ENCODE results near the gene MCTP2.

MCTP2 gene

DNA sequence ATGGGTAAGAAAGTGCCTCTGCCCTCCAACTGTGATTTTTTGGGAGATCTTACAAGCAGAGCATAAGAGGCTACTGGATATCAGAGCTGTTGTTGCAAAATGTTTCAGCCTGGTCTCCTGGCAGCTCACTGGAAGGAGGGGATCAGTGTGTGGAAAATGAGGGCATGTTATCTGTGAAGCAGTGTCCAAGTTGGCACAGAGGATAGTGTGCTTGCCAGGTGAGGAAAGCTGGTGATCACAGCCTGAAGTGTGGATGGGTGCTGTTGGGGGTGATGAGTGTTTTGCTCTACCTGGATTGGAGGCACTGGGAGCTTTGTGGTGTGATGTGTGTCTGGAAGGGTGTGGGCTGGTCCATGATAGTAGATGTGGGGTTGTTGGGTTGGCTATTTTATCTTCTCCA, 69.3 kb downstream of the MCTP2 start:
- no peak overlapping the region for H3K4me3 ChIP-seq (ENCODE audit: low read depth, low read length)
- no peak for DNase-seq (ENCODE audit: low read depth)
- no peak for TF ChIP-seq CTCF (IDR thresholded peaks at IDR 0.05; ENCODE audit: insufficient read depth, low read depth, low read length, missing control alignments)

DNA sequence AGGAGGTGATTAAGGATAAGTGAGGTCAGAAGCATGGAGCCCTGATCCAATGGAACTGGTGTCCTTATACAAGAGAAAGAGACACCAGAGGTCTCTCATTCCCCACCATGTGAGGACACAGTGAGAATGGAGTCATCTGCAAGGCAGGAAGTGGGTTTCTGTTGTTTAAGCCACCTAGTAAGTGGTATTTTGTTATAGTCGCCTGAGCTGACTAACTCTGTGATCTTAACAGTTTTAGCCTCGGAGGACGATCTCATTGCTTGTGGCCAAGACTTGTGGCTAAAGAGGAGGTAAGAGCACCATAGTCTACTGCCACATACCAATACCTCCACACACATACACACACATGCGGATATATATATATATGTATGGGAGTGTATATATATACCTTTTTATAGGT, 73.8 kb downstream of the MCTP2 start:
- DNase-seq (ENCODE audit: low read depth) = no peak
- H3K4me3 ChIP-seq (ENCODE audit: low read depth, low read length) = no peak overlapping the region
- TF ChIP-seq CTCF (IDR thresholded peaks at IDR 0.05; ENCODE audit: insufficient read depth, low read depth, low read length, missing control alignments) = no peak

GRCh38 chr15:94306700-94307650, 75.6 kb downstream of the MCTP2 start:
- TF ChIP-seq CTCF (IDR thresholded peaks at IDR 0.05; ENCODE audit: insufficient read depth, low read depth, low read length, missing control alignments) = no peak
- peak; percentile 19 for DNase-seq (ENCODE audit: low read depth)
- H3K4me3 ChIP-seq (ENCODE audit: low read depth, low read length) = no peak overlapping the region

GRCh38 chr15:94312946-94313345, 81.6 kb downstream of the MCTP2 start:
- no peak for TF ChIP-seq CTCF (IDR thresholded peaks at IDR 0.05; ENCODE audit: insufficient read depth, low read depth, low read length, missing control alignments)
- no peak overlapping the region for H3K4me3 ChIP-seq (ENCODE audit: low read depth, low read length)
- no peak for DNase-seq (ENCODE audit: low read depth)

GRCh38 chr15:94314639-94315038, 83.3 kb downstream of the MCTP2 start:
- DNase-seq (ENCODE audit: low read depth) = no peak
- TF ChIP-seq CTCF (IDR thresholded peaks at IDR 0.05; ENCODE audit: insufficient read depth, low read depth, low read length, missing control alignments) = no peak
- no peak overlapping the region for H3K4me3 ChIP-seq (ENCODE audit: low read depth, low read length)

DNA sequence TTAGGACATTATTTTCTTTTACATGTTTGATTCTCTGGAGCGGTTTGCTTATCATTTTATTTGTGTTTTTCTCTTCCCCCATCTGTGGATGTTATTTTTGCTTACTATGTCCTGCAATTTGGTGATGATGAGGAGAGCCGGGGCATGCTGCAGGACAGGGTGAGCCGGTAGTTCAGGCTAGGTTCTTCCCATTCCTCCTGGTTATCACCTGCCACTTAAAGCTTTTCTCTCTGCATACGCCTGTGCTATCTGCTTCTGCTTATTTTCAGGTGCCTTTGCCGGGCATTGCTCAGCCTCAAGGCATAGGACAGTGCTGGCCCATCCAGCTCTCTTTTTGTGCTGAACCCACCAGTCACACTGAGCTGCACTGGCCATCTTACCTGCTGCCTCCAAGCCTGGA, 85.8 kb downstream of the MCTP2 start:
- no peak for TF ChIP-seq CTCF (IDR thresholded peaks at IDR 0.05; ENCODE audit: insufficient read depth, low read depth, low read length, missing control alignments)
- no peak overlapping the region for H3K4me3 ChIP-seq (ENCODE audit: low read depth, low read length)
- no peak for DNase-seq (ENCODE audit: low read depth)

DNA sequence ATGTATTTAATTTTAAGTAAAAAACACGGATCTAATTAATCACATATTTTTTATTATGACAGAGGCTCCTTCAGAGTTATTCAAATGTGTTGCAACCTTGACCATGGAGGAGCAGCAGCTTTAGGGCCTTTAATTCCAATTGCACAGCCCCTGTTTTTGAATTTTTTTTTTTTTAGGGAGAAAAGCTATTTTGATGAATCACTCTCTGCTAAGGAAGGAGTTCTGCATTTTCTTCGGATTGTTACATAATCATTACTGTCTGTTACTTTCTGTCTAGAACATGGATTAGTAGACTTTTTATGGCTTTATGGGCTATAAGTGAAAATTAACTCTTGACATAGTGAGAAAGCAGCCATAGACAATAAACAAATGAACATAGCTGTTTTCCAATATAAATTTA, 90.8 kb downstream of the MCTP2 start:
- no peak for DNase-seq (ENCODE audit: low read depth)
- TF ChIP-seq CTCF (IDR thresholded peaks at IDR 0.05; ENCODE audit: insufficient read depth, low read depth, low read length, missing control alignments) = no peak
- H3K4me3 ChIP-seq (ENCODE audit: low read depth, low read length) = no peak overlapping the region

All from GM12865 (cell line).